PC-9 (cell line): ENCODE measurements around the gene MT1B.

Source experiments
- EZH2 ChIP-seq: fragments of 200-600 bp; sonication (generic); IDR thresholded peaks from 2 replicates; pipeline ENCODE4 v1.8.0; 2017; ENCODE audit warnings: antibody characterized with exemption, low read depth
- TF ChIP-seq, protein P1 (sequence below): fragments of 200-600 bp; sonication (generic); conservative IDR thresholded peaks from 2 replicates; pipeline ENCODE4 v1.6.1; 2017; ENCODE audit warnings: mixed run types, antibody characterized with exemption, mild to moderate bottlenecking, moderate library complexity

DNA sequence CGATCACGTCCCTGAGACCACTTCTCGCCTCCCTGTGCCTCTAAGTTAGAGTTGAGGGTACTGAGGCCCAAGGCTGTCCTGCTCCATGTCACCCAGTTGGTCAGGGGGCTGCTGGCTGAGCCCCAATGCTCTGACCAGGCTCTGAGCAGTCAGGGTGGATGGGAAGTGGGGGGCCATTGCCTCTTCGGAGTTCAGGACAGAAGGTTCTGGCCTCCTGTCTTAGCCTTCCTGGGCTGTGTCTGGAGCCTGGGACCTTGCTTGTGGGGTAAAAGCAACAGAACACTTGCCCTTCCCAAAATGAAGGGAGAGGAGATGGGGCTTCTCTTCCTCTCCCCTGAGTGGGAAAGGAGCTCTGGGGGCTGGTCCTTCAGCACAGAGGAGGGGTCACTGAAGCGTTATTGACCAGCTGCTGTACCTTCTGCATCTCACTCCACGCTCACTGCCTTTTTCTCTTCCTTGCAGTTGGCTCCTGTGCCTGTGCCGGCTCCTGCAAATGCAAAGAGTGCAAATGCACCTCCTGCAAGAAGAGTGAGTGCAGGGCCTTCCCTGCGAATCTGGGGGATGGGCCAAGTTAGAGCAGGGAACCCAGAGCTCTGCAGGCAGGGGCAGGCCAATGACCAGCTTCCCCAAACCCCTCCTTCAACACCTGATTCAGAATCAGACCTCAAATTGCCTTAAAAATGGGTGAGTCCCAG, 31.2 kb downstream of the MT1B start:
- TF ChIP-seq EZH2: no peak
- TF ChIP-seq, protein P1, sequence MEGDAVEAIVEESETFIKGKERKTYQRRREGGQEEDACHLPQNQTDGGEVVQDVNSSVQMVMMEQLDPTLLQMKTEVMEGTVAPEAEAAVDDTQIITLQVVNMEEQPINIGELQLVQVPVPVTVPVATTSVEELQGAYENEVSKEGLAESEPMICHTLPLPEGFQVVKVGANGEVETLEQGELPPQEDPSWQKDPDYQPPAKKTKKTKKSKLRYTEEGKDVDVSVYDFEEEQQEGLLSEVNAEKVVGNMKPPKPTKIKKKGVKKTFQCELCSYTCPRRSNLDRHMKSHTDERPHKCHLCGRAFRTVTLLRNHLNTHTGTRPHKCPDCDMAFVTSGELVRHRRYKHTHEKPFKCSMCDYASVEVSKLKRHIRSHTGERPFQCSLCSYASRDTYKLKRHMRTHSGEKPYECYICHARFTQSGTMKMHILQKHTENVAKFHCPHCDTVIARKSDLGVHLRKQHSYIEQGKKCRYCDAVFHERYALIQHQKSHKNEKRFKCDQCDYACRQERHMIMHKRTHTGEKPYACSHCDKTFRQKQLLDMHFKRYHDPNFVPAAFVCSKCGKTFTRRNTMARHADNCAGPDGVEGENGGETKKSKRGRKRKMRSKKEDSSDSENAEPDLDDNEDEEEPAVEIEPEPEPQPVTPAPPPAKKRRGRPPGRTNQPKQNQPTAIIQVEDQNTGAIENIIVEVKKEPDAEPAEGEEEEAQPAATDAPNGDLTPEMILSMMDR: no peak
